Measurements from ENCODE around the gene CDC42BPB. TPM values are rescaled to one million over a fixed set of nuclear protein-coding genes. Genes with fewer than 3 reads are reported as not detected.
A peak's percentile ranks its signal among the peaks of the same experiment; 100 is the strongest.
"Not testable (repeated sequence)": the region's sequence is repeated elsewhere in the genome, so short reads cannot be mapped to it uniquely, and the experiment has no call there.

The CDC42BPB gene
- total RNA-seq, 1 experiment from 2014 or later: 56.1 TPM

DNA sequence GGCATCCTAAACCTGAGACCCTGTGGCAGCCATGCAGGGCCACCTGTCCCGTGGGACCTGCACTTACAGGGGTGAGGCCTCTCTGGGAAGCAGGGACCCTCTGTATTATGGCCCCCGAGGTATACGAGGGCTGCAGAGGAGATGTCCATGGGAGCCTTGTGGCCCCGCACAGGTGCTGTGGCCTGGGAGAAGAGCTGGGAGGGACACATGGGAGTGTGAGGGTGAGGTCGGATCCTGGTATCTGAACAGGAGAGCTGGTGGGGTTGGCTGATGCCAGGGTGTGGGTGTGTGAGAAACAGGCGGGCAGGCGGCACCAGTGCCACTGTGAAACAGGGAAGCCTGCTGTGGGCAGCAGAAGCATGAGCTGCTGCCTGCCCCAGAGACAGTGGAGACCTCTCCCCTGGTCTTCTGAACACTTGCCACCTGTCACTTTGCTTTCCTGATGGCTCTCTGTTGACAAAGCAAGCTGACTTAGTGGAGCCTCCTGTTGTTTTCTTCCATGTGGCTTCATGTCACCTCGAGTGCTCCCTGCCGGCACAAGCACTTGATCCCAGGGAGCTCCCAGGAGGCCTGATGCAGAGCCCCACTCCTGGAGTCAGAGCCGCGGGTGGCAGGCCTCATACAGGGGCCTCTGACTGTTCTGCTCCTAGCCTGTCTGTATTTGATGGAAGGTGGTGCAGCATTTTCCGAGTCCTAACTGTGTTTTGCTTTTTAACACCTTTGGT is 154.7 kb downstream of the CDC42BPB start:
- Histone ChIP-seq H3K36me3 (replicated peaks; ENCODE audit: control insufficient read depth, insufficient read depth, low read length) (no peaks in the 10 kb centered on the region; the same call in 1 of the 2 replicates), H3K27me3 (ENCODE audit: control insufficient read depth, insufficient read depth, low read length) (no peaks in the 10 kb centered on the region), H3K4me3 (ENCODE audit: insufficient read depth, low read depth, low read length) (no peak overlapping the region)
- DNase-seq: peak; percentile 47

DNA sequence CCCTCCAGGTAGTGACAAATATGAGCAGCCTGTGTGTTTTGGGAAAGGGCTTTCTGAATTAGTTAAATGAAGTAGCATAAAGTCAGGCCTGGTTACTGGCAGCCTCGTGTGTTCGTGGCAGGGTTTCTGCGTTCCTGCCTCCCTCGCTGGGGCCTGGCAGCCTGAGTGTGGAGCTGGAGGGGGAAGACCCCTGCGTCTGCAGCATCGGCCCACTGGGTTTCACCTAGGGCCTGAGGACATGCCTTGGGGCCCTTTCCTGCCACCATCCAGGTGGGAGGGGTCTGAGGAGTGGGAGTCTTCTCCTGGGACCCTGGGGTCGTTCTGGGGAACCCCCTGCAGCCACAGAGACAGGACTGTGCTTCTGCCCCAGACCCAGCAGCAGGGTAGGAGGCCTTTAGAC is 155.3 kb downstream of the CDC42BPB start:
- H3K36me3 ChIP-seq (replicated peaks; ENCODE audit: control insufficient read depth, insufficient read depth, low read length): no peaks in the 10 kb centered on the region; the same call in 1 of the 2 replicates
- H3K27me3 ChIP-seq (ENCODE audit: control insufficient read depth, insufficient read depth, low read length): no peaks in the 10 kb centered on the region
- peak; percentile 48 for DNase-seq
- no peak overlapping the region for H3K4me3 ChIP-seq (ENCODE audit: insufficient read depth, low read depth, low read length)

DNA sequence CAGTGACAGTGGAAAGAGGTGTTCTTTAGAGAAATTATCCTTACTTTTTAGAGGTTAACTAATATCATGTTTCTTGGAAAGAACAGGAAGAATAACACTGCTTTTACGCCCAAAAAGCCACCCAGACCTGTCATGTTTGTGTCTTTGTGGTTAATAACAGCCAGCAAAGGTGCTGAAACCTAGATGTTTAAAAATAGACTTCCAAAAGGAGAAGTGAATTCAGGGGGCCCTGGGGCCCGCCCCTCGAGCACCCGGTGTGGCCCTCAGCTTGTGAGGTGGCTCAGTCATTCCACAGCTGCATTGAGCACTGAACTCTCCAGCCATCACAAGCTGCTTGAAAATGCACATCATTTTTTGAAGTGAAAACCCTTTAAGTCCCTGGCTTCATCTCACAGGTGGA is 155.7 kb downstream of the CDC42BPB start:
- H3K4me3 ChIP-seq (ENCODE audit: insufficient read depth, low read depth, low read length): no peak overlapping the region
- no peaks in the 10 kb centered on the region for H3K27me3 ChIP-seq (ENCODE audit: control insufficient read depth, insufficient read depth, low read length)
- DNase-seq: no peak
- H3K36me3 ChIP-seq (replicated peaks; ENCODE audit: control insufficient read depth, insufficient read depth, low read length): no peaks in the 10 kb centered on the region; the same call in 1 of the 2 replicates

DNA sequence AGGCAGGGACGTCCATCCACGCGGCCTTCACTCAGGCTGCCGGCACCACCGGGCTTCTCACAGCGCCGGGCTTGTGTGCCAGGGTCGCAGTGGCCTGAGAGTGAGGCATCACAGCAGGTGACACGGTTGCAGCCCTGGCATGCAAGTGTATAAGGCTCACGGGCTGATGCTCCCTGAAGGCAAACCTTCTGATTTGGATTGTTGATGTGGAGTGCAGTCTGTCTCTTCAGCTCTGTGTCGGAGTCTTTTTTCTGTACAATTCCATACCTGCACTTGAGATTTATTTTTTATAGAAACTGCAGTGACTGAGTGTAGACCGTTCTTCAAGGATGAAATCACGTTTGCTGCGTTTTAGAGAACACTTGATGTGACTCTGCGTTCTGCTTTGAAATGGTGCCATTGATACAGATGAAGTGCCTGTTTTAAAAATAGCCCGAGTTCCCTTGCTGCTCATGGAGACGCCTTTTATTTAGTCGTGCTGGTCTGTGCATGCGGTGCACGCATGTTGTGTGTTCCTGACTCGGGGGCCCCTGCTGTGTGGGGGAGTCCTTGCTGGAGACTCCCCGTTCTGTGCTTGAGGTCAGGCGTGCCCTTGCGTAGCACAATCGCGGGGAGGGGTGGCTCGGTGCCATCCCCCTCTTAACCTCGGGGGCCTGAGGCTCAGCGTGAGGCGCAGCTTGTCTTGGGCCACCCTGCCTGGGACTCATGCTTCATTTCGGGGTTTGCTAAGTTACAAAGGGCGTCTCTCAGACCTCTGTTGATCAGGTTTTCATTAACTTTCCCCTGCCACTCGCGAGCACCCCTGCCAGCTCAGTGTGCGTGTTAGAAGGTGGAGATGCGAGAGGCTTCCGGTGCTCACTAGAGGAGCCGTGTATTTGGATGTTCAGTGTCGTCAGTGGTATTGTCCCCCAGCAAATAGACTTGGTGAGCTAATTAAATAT is 156.4 kb downstream of the CDC42BPB start:
- DNase-seq: peak; percentile 49

DNA sequence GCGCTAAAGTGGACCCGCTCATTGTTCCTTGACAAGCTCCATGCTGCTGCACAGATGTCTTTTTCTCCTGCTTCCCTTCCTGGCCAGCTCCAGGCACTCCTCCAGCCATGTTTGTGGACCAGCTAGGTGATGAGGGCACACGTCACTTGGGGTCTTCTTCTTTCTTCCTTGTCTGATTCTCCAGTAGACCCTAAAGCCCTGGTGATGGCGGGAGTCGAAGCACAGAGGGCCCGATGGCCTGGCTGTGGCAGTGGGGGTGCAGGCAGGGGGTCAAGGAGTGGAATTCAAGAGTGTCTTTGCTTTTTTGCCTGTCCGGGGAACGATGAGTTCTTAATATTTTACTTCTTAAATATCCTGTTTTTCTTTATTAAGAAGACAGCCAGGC is 157.8 kb downstream of the CDC42BPB start:
- H3K36me3 ChIP-seq (replicated peaks; ENCODE audit: control insufficient read depth, insufficient read depth, low read length): no peaks in the 10 kb centered on the region; the same call in 1 of the 2 replicates
- H3K27me3 ChIP-seq (ENCODE audit: control insufficient read depth, insufficient read depth, low read length): no peaks in the 10 kb centered on the region
- H3K4me3 ChIP-seq (ENCODE audit: insufficient read depth, low read depth, low read length): no peak overlapping the region
- DNase-seq: no peak

More for the DNA sequence above, 156.4 kb downstream of the CDC42BPB start:
- H3K36me3 ChIP-seq (replicated peaks; ENCODE audit: control insufficient read depth, insufficient read depth, low read length): no peaks in the 10 kb centered on the region; the same call in 1 of the 2 replicates
- no peak overlapping the region for H3K4me3 ChIP-seq (ENCODE audit: insufficient read depth, low read depth, low read length)
- H3K27me3 ChIP-seq (ENCODE audit: control insufficient read depth, insufficient read depth, low read length): no peaks in the 10 kb centered on the region

DNA sequence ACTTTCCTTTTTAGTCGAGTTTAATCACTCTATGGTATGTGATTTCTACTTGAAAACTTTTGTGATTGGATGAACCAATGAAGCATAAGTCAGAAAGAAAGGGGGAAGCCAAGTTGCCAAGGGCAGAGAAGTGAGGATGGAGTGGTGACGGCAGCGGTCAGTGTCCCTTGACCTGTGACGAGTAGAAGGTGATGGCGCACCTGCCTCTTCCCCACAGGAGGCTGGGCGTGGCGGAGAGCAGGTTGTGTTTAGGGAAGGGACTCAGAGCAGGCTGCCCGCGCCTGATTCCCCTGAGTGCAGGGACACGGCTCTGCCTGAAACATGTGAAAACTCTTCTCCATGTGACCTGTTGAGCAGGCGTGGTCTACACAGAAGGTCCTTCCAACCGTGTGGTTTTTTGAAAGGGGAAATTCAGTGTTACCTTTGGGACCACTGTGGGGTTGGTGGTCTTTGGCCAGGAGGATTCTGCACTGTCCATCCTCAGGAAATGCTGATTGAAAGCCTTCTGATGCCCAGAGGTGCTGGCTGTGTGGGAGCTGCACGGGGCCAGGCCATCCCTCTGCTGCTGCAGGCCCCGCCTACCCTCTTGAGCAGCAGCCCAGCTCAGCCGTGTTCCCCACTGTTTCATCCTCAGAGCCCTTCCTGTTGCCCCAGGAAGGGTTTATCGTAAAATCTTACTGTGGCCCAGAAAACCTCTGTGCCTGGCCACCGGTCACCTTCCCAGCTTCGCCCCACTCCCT is 158.4 kb downstream of the CDC42BPB start:
- H3K36me3 ChIP-seq (replicated peaks; ENCODE audit: control insufficient read depth, insufficient read depth, low read length): no peaks in the 10 kb centered on the region; the same call in 1 of the 2 replicates
- H3K4me3 ChIP-seq (ENCODE audit: insufficient read depth, low read depth, low read length): no peak overlapping the region
- peak; percentile 77 for DNase-seq
- H3K27me3 ChIP-seq (ENCODE audit: control insufficient read depth, insufficient read depth, low read length): no peaks in the 10 kb centered on the region

DNA sequence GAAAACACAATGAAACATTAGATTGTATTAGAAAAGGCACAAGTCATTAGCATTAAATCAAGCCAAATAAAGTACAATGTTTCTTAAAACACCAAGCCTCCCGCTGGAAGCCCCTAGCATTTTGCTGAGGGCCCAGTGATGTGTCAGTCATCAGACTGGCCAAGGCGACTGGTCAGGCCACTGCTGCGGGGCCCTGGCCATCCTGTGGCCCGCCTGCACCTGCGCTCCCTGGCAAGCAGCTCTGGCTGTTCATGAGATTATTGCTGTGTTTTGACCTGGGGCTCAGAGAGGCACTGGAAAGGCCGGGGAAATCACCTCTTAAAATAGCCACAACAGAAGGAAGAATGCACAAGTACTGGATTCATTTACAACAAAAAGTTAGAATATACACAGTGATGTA is 159.1 kb downstream of the CDC42BPB start:
- H3K27me3 ChIP-seq (ENCODE audit: control insufficient read depth, insufficient read depth, low read length): no peaks in the 10 kb centered on the region
- H3K4me3 ChIP-seq (ENCODE audit: insufficient read depth, low read depth, low read length): no peak overlapping the region
- no peaks in the 10 kb centered on the region; the same call in 1 of the 2 replicates for H3K36me3 ChIP-seq (replicated peaks; ENCODE audit: control insufficient read depth, insufficient read depth, low read length)
- peak; percentile 42 for DNase-seq

DNA sequence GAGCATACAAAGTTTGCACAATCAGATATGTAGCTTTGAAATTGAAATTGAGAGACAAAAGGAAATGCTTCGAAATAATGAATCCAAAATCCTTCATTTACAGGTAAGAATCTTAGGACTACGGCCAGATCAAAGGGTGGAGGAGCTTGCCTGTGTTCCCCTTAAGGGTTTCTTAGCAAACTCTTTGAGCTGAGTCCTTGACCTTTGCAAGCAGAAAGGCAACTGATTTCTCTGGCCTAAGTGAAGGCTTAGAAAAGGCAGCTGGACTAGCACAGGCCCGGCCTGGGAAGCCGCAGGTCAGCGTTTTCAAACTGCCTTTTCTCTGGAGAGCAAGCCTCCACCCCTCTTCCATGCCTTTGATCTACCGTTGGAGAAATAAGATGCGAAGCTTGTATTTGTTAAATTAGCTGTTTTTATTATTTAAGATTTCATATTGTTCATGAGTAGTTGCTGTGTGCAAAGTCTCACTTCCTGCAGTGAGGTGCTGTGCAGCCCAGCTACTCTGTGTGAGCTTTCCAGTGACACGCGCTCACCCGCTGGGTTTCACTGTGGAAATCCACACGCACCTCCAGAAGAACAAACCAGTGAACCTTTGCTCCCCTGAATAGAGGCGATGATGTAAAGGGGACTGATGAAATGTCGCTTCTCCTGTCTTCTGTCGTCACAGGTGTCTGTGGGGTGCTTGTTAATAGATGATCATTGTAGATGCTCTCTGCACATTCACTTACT is 159.9 kb downstream of the CDC42BPB start:
- no peak for DNase-seq
- Histone ChIP-seq H3K4me3 (ENCODE audit: insufficient read depth, low read depth, low read length) (no peak overlapping the region), H3K36me3 (replicated peaks; ENCODE audit: control insufficient read depth, insufficient read depth, low read length) (no peaks in the 10 kb centered on the region; the same call in 1 of the 2 replicates), H3K27me3 (ENCODE audit: control insufficient read depth, insufficient read depth, low read length) (no peaks in the 10 kb centered on the region)

DNA sequence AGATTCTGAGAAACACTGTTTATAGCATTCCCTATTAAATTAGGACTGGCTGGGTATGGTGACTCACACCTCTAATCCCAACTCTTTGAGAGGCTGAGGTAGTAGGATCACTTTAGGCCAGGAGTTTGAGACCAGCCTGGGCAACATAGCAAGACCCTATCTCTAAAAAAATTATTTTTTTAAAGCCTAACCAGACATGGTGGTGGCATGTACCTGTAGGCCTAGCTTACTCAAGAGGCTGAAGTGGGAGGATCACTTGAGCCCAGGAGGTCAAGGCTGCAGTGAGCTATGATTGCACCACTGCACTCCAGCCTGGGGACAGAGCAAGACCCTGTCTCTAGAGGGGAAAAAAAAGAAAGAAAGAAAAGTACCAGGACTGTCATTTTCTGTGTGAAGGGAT is 160.6 kb downstream of the CDC42BPB start:
- DNase-seq; H3K36me3 ChIP-seq (replicated peaks; ENCODE audit: control insufficient read depth, insufficient read depth, low read length): not testable (repeated sequence)

DNA sequence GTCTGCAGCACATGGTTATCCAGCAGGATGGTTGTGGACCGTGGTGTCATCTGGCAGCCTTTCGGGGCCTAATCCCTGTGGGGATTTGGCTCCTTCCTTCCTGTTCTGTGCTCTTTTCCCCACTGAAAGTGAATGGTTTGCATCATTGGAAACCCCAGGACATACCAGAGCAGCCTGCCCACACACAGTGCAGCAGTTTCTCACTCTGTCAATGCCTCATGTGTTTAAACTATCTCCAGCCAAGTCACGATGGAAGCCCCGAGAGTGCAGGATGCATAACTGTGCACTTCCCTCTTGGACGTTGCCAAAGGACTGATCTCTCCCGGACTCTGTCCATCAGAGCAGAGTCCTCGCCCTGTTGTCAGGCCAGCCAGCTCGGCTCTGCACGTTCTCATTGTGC is 163.9 kb downstream of the CDC42BPB start:
- no peak for DNase-seq
- H3K4me3 ChIP-seq (ENCODE audit: insufficient read depth, low read depth, low read length): no peak overlapping the region
- no peaks in the 10 kb centered on the region; the same call in 1 of the 2 replicates for H3K36me3 ChIP-seq (replicated peaks; ENCODE audit: control insufficient read depth, insufficient read depth, low read length)
- H3K27me3 ChIP-seq (ENCODE audit: control insufficient read depth, insufficient read depth, low read length): no peaks in the 10 kb centered on the region

More for the DNA sequence above, 160.6 kb downstream of the CDC42BPB start:
- H3K4me3 ChIP-seq (ENCODE audit: insufficient read depth, low read depth, low read length); H3K27me3 ChIP-seq (ENCODE audit: control insufficient read depth, insufficient read depth, low read length): not testable (repeated sequence)

DNA sequence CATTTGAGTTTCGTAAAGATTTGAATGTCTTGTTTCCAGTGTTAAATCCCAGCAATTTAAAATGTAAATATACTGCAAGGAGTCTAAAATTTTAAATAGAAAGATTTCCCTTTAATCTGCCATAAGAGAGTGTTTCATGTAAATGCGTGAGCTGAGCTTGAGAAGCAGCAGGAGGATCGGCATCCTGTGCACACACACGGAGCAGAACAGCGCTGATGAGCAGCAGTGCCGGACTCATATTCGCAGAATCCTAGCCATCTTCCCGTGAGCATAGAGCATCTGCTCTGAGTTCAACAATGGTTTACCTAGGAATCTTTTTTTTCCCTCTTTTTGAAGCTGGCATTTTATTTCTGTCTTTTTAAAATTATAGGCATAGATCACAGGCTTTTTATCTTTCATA is 164.7 kb downstream of the CDC42BPB start:
- H3K4me3 ChIP-seq (ENCODE audit: insufficient read depth, low read depth, low read length): no peak overlapping the region
- H3K36me3 ChIP-seq (replicated peaks; ENCODE audit: control insufficient read depth, insufficient read depth, low read length): no peaks in the 10 kb centered on the region; the same call in 1 of the 2 replicates
- H3K27me3 ChIP-seq (ENCODE audit: control insufficient read depth, insufficient read depth, low read length): no peaks in the 10 kb centered on the region
- DNase-seq: no peak

DNA sequence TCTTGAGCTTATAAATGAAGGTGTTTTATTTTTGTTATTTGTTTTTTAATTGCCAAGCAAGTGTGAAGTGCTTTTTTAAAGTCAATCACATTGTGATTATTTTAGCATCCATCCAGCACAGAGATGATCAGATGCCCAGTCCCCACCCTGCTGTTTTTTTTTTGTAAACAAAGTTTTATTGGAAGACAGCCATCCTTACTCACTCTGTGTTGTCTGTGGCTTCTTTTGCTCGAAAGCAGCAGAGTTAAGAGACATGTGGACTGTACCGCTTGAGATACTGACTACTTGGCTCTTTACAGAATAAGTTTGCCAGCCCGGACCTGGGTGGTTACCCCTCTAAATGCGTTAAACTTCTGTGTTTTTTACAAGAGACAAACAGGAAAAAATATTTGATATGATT is 165.8 kb downstream of the CDC42BPB start:
- Histone ChIP-seq H3K36me3 (replicated peaks; ENCODE audit: control insufficient read depth, insufficient read depth, low read length) (no peaks in the 10 kb centered on the region; the same call in 1 of the 2 replicates), H3K4me3 (ENCODE audit: insufficient read depth, low read depth, low read length) (no peak overlapping the region), H3K27me3 (ENCODE audit: control insufficient read depth, insufficient read depth, low read length) (no peaks in the 10 kb centered on the region)
- no peak for DNase-seq

DNA sequence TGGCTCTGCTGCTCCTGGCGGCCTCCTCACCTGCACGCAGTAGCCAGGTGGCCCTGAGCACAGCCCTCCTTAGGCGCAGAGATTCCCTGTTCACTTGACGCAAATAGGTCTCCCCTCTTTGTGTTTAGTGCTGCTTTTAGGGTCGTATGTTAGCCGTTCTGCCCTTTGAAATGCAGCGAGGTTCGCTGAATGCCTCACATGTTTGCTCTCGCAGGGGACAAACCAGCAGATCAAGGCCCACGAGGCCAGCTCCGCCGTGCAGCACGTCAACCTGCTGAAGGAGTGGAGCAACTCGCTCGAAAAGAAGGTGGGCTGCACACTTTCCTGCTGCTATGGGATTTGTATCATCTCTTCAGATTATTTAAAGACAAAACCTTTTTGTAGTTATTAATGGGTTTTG is 166.2 kb downstream of the CDC42BPB start:
- Histone ChIP-seq H3K27me3 (ENCODE audit: control insufficient read depth, insufficient read depth, low read length) (no peaks in the 10 kb centered on the region), H3K36me3 (replicated peaks; ENCODE audit: control insufficient read depth, insufficient read depth, low read length) (no peaks in the 10 kb centered on the region; the same call in 1 of the 2 replicates), H3K4me3 (ENCODE audit: insufficient read depth, low read depth, low read length) (no peak overlapping the region)
- DNase-seq: no peak

DNA sequence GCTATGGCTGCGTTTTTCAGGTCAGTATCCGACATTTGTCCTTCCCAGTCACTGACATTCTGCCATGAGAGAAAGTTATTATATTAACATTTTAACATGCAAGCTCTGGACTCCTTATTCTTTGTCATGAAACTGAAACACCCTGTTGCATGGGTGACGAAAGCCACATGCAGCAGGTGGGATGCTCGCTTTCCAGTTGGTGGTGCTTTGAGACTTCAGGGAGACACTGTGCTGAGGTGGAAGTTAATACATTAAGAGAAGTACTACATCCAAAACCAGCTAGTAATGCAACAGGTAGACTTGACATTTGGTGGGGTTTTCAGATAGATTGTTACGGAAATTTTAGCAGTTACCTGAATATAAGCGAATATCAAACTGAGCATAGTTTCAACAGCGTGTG is 167.7 kb downstream of the CDC42BPB start:
- Histone ChIP-seq H3K36me3 (replicated peaks; ENCODE audit: control insufficient read depth, insufficient read depth, low read length) (no peaks in the 10 kb centered on the region), H3K27me3 (ENCODE audit: control insufficient read depth, insufficient read depth, low read length) (no peaks in the 10 kb centered on the region), H3K4me3 (ENCODE audit: insufficient read depth, low read depth, low read length) (no peak overlapping the region)
- no peak for DNase-seq
